ENCODE results near the gene AFAP1. TPM values are rescaled to one million over a fixed set of nuclear protein-coding genes. Genes with fewer than 3 reads are reported as not detected.

Gene AFAP1
- total RNA-seq, 1 experiment from 2014 or later: 27.6 TPM

DNA sequence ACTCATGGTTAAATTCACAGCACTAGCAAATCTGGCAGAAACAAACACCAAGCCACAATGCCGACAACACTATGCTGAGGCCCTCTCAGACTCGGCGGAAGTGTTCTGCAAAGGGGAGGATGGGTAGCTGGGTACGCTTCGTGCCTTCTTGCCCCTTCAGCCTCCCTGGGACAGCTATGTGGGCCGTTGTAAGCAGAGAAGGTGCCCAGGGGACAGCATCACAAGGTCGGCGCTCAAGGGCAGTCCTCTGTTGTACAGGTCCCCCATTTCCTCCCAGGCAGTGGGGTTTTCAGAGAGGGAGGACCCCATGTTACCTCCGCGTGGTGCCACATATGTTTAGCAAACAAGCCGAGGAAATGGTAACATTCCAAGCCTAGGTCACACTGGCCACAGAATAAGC lies 173.6 kb downstream of the AFAP1 start:
- Mint-ChIP-seq H3K4me3 (ENCODE audit: unreplicated experiment) (no peak overlapping the region), H3K27ac (ENCODE audit: unreplicated experiment) (no peak overlapping the region), H3K27me3 (ENCODE audit: insufficient read depth, unreplicated experiment) (no peaks in the 10 kb centered on the region), H3K36me3 (ENCODE audit: insufficient read depth, unreplicated experiment) (peaks cover 48% of the 10 kb centered on the region), H3K4me1 (ENCODE audit: low read depth, unreplicated experiment) (peaks cover 11% of the 10 kb centered on the region), H3K9me3 (ENCODE audit: unreplicated experiment) (no peaks in the 10 kb centered on the region)
- TF ChIP-seq, protein P1, sequence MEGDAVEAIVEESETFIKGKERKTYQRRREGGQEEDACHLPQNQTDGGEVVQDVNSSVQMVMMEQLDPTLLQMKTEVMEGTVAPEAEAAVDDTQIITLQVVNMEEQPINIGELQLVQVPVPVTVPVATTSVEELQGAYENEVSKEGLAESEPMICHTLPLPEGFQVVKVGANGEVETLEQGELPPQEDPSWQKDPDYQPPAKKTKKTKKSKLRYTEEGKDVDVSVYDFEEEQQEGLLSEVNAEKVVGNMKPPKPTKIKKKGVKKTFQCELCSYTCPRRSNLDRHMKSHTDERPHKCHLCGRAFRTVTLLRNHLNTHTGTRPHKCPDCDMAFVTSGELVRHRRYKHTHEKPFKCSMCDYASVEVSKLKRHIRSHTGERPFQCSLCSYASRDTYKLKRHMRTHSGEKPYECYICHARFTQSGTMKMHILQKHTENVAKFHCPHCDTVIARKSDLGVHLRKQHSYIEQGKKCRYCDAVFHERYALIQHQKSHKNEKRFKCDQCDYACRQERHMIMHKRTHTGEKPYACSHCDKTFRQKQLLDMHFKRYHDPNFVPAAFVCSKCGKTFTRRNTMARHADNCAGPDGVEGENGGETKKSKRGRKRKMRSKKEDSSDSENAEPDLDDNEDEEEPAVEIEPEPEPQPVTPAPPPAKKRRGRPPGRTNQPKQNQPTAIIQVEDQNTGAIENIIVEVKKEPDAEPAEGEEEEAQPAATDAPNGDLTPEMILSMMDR (IDR thresholded peaks at IDR 0.05; ENCODE audit: insufficient read depth in 1 of 2, low read depth in 1 of 2, low read length in 1 of 2, severe bottlenecking in 1 of 2, unreplicated experiment in 1 of 2): no peak
- POLR2A ChIA-PET: no interaction called here
- Histone ChIP-seq H3K9me3 (no peaks in the 10 kb centered on the region), H3K36me3 (ENCODE audit: control insufficient read depth, insufficient read depth, low read length) (no peaks in the 10 kb centered on the region; the same call in 1 of the 2 replicates), H3K4me1 (peaks cover 17% of the 10 kb centered on the region), H3K4me3 (ENCODE audit: low read depth, low read length) (no peak overlapping the region), H3K27me3 (replicated peaks; ENCODE audit: control insufficient read depth, insufficient read depth, low read length) (no peaks in the 10 kb centered on the region)
- DNase-seq: no peak
- BruUV-seq (replicated peaks): no TSS peak
- CTCF ChIA-PET: interaction anchor here (0.5 kb wide), 1 partner anchor 38 kb away, joined by 3 read pairs; no protein-coding TSS in a partner anchor
- intact Hi-C loops (cut with micrococcal nuclease; ENCODE audit: unreplicated experiment): no loop called here

DNA sequence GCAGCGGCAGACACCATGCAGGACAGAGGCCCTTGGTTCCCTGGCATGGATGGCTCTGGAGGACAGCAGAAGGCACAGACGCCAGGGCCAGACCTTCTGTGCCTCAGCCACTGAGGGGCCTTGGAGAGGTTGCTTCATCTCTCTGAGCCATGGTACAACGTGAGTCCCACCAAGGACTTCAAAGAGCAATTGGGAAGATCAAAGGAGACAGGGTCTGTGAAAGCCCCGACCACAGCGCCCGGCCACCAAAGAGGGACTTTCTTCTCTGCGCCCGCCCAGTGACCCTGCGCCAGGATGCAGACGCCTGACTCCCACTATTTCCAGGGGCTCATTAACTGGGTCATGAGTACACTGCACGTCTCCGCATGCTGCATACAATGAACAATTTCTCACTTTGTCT lies 174.0 kb downstream of the AFAP1 start:
- Histone ChIP-seq H3K27me3 (replicated peaks; ENCODE audit: control insufficient read depth, insufficient read depth, low read length) (no peaks in the 10 kb centered on the region), H3K9me3 (no peaks in the 10 kb centered on the region), H3K4me1 (peaks cover 17% of the 10 kb centered on the region), H3K36me3 (ENCODE audit: control insufficient read depth, insufficient read depth, low read length) (no peaks in the 10 kb centered on the region; the same call in 1 of the 2 replicates), H3K4me3 (ENCODE audit: low read depth, low read length) (no peak overlapping the region)
- Mint-ChIP-seq H3K9me3 (ENCODE audit: unreplicated experiment) (no peaks in the 10 kb centered on the region), H3K4me1 (ENCODE audit: low read depth, unreplicated experiment) (peaks cover 10% of the 10 kb centered on the region), H3K27me3 (ENCODE audit: insufficient read depth, unreplicated experiment) (no peaks in the 10 kb centered on the region), H3K36me3 (ENCODE audit: insufficient read depth, unreplicated experiment) (peaks cover 51% of the 10 kb centered on the region), H3K4me3 (ENCODE audit: unreplicated experiment) (no peak overlapping the region), H3K27ac (ENCODE audit: unreplicated experiment) (peak overlapping the region; percentile 63)
- POLR2A ChIA-PET: no interaction called here
- TF ChIP-seq, protein P1 (IDR thresholded peaks at IDR 0.05; ENCODE audit: insufficient read depth in 1 of 2, low read depth in 1 of 2, low read length in 1 of 2, severe bottlenecking in 1 of 2, unreplicated experiment in 1 of 2): no peak
- no TSS peak for BruUV-seq (replicated peaks)
- no peak for DNase-seq
- CTCF ChIA-PET: interaction anchor here (0.5 kb wide), 1 partner anchor 38 kb away, joined by 3 read pairs; no protein-coding TSS in a partner anchor
- intact Hi-C loops (cut with micrococcal nuclease; ENCODE audit: unreplicated experiment): no loop called here

DNA sequence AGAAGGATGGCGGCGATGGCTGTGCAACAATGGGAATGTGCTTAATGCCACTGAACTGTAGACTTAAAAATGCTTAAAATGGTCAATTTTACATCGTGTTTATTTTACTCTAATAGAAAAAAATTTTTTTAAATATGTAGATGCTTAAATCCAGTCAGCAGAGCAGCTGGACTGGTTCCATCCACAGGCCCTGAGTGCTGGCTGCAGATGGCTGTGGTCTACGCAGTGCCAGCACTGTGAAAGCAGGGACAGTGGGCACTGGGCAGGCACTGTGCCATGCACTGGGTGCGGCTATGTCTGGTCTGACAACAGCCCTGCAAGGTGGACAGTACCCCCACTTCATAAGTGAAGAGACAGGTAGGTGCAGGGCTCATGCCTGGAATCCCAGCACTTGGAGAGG lies 175.2 kb downstream of the AFAP1 start:
- BruUV-seq (replicated peaks): no TSS peak
- Mint-ChIP-seq H3K36me3 (ENCODE audit: insufficient read depth, unreplicated experiment) (peaks cover 46% of the 10 kb centered on the region), H3K27ac (ENCODE audit: unreplicated experiment) (no peak overlapping the region), H3K9me3 (ENCODE audit: unreplicated experiment) (no peaks in the 10 kb centered on the region), H3K4me1 (ENCODE audit: low read depth, unreplicated experiment) (no peaks in the 10 kb centered on the region), H3K4me3 (ENCODE audit: unreplicated experiment) (no peak overlapping the region), H3K27me3 (ENCODE audit: insufficient read depth, unreplicated experiment) (no peaks in the 10 kb centered on the region)
- ChIA-PET CTCF (no interaction called here), POLR2A (no interaction called here)
- no peak overlapping the region for H3K4me3 ChIP-seq (ENCODE audit: low read depth, low read length)
- intact Hi-C loops (cut with micrococcal nuclease; ENCODE audit: unreplicated experiment): no loop called here
- peaks cover 17% of the 10 kb centered on the region for H3K4me1 ChIP-seq
- H3K27me3 ChIP-seq (replicated peaks; ENCODE audit: control insufficient read depth, insufficient read depth, low read length): no peaks in the 10 kb centered on the region
- H3K9me3 ChIP-seq: no peaks in the 10 kb centered on the region
- TF ChIP-seq, protein P1 (IDR thresholded peaks at IDR 0.05; ENCODE audit: insufficient read depth in 1 of 2, low read depth in 1 of 2, low read length in 1 of 2, severe bottlenecking in 1 of 2, unreplicated experiment in 1 of 2): no peak
- H3K36me3 ChIP-seq (ENCODE audit: control insufficient read depth, insufficient read depth, low read length): no peaks in the 10 kb centered on the region; the same call in 1 of the 2 replicates
- DNase-seq: no peak

Data from Caco-2 (cell line).